K562 (cell line): ENCODE measurements around the gene RSPH3.

Experiments used
- ADNP ChIP-seq: fragments of 200-800 bp; sonication (Bioruptor generic); IDR thresholded peaks from 2 replicates; pipeline ENCODE4 v1.6.1; 2016; ENCODE audit warnings: missing genetic modification characterization, missing compliant biosample characterization
- CBFB ChIP-seq: sonication (generic); formaldehyde crosslinking; IDR thresholded peaks from 2 replicates; pipeline ENCODE4 v1.4.0; 2020; ENCODE audit warnings: mild to moderate bottlenecking, missing genetic modification reagents
- CHCHD3 ChIP-seq: fragments of 250-450 bp; sonication (Bioruptor Pico); IDR thresholded peaks from 2 replicates; pipeline ENCODE4 v2.1.2; 2022; ENCODE audit warnings: mild to moderate bottlenecking
- CREM ChIP-seq: IDR thresholded peaks from 2 replicates; pipeline ENCODE4 v1.6.1; 2014; ENCODE audit warnings: antibody characterized with exemption, low read depth
- E2F1 ChIP-seq: sonication (generic); formaldehyde crosslinking; IDR thresholded peaks from 2 replicates; pipeline ENCODE4 v1.8.1; 2023; ENCODE audit warnings: mild to moderate bottlenecking, missing genetic modification reagents, moderate library complexity
- NFATC3 ChIP-seq: fragments of 450-650 bp; IDR thresholded peaks from 2 replicates; pipeline ENCODE4 v1.6.1; 2017; ENCODE audit warnings: mild to moderate bottlenecking
- RAD21 ChIP-seq, 2 experiments: fragments of 250-450 bp in 1 of 2; fragments of 450-650 bp in 1 of 2; sonication (Bioruptor Pico) in 1 of 2; formaldehyde crosslinking in 1 of 2; IDR thresholded peaks in 1 of 2; conservative IDR thresholded peaks in 1 of 2; 2 replicates each; pipeline versions ENCODE4 v1.4.0 to v1.8.0; 2020 to 2022; ENCODE audit warnings: mild to moderate bottlenecking in 2 of 2, moderate library complexity in 1 of 2
- RCOR1 ChIP-seq, 2 experiments: IDR thresholded peaks; 2 replicates each; pipeline ENCODE4 v1.6.1; 2012; ENCODE audit warnings: low read depth in 2 of 2, low read length in 2 of 2, borderline replicate concordance in 1 of 2, improper control_type of control experiment in 1 of 2
- ZNF274 ChIP-seq: IDR thresholded peaks from 2 replicates; pipeline ENCODE4 v1.6.1; 2011; ENCODE audit warnings: low read depth, mild to moderate bottlenecking, low read length, moderate library complexity, borderline replicate concordance

DNA sequence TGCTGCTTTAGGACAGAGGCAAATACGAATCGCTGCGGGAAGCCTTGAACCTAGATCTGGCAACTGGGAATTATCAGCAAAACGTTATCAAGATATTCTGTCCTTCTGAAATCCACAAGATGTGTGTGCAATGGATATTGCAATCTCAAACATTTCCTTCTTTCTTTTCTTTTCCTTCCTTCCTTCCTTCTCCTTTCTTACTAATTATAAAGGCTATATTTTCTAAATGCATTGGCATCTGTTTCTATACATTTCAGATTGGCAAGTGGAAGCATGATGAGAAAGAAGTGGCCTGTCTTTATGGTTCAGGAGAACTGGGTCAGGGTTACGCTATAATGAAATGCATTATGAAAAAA lies 42.8 kb upstream of the RSPH3 start:
- TF ChIP-seq ADNP (tag): no peak
- no peak for TF ChIP-seq E2F1 (CRISPR knock-in tag)
- TF ChIP-seq CBFB (CRISPR knock-in tag): no peak
- TF ChIP-seq ZNF274: no peak
- no peak for TF ChIP-seq CHCHD3 (CRISPR knock-in tag)
- TF ChIP-seq RCOR1 (IDR thresholded peaks at IDR 0.05; ENCODE audit: borderline replicate concordance in 1 of 2, low read depth in 2 of 2, low read length in 2 of 2): no peak
- TF ChIP-seq CREM: no peak
- TF ChIP-seq RAD21 (CRISPR knock-in tag; conservative IDR thresholded peaks at IDR 0.05 in 1 of 2, IDR thresholded peaks at IDR 0.05 in 1 of 2): no peak
- TF ChIP-seq NFATC3: no peak
